SU-DHL-6 (cell line): ENCODE data around the gene EPB41L1.

Source experiments
- EZH2phosphoT487 ChIP-seq: fragments of 200-600 bp; sonication (generic), shearing (Covaris generic); conservative IDR thresholded peaks from 2 replicates; pipeline ENCODE4 v1.6.1; 2018; ENCODE audit warnings: mild to moderate bottlenecking, antibody characterized with exemption, low read length, moderate library complexity, mixed read lengths
- TF ChIP-seq, protein P1 (sequence below): fragments of 200-600 bp; sonication (generic); IDR thresholded peaks from one replicate; pipeline ENCODE4 v1.5.1; 2017; ENCODE audit warnings: antibody characterized with exemption, mild to moderate bottlenecking, low read length, moderate library complexity; ENCODE audit not compliant: insufficient read depth, poor library complexity, severe bottlenecking

DNA sequence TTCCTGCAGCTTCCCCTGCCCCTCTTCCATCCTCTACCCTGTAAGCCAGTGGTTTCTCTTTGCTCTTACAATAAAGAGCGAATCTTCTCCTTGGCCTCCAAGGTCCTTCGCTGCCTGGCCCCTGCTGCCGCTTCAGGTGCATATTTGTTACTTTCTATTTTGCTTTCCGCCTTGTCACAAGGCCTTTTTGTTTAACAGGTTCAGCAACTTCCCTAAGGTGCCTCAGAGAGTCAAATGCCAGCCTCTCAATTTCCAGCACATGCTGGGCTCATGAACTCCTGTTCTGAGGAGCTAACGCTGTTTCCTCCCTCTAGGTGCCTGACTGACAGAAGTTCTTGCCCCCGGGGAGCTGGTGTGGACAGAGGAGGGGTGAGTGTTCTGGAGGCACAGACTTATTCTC is 42.4 kb upstream of the EPB41L1 start:
- TF ChIP-seq, protein P1, sequence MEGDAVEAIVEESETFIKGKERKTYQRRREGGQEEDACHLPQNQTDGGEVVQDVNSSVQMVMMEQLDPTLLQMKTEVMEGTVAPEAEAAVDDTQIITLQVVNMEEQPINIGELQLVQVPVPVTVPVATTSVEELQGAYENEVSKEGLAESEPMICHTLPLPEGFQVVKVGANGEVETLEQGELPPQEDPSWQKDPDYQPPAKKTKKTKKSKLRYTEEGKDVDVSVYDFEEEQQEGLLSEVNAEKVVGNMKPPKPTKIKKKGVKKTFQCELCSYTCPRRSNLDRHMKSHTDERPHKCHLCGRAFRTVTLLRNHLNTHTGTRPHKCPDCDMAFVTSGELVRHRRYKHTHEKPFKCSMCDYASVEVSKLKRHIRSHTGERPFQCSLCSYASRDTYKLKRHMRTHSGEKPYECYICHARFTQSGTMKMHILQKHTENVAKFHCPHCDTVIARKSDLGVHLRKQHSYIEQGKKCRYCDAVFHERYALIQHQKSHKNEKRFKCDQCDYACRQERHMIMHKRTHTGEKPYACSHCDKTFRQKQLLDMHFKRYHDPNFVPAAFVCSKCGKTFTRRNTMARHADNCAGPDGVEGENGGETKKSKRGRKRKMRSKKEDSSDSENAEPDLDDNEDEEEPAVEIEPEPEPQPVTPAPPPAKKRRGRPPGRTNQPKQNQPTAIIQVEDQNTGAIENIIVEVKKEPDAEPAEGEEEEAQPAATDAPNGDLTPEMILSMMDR, result no peak
- no peak for TF ChIP-seq EZH2phosphoT487
